CD4-positive, alpha-beta T cell treated with Interleukin-6 at 100 ng/mL for 8 hours (primary cell): Measurements from ENCODE around the gene NHSL1.

Experiments
- DNase-seq: peaks from one replicate; pipeline ENCODE4 v3.0.0-alpha.2; 2020; ENCODE audit warnings: mixed read lengths, low spot score

Gene NHSL1

DNA sequence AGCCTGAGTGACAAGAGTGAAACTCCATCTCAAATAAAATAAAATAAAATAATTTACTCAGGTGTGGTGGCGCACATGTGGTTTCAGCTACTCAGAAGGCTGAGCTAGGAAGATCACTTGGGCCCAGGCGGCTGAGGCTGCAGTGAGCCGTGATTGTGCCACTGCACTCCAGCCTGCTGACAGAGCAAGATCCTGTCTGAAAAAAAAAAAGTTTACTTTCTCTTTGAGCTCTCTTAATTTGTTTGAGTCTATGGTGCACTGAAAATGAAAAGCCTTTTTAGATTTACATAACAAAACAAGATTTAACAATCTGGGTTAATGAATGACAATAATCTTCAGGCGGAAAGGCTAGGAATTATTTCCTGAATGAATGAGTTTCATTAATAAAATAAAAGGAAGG, 23.3 kb upstream of the NHSL1 start:
- no peak for DNase-seq

DNA sequence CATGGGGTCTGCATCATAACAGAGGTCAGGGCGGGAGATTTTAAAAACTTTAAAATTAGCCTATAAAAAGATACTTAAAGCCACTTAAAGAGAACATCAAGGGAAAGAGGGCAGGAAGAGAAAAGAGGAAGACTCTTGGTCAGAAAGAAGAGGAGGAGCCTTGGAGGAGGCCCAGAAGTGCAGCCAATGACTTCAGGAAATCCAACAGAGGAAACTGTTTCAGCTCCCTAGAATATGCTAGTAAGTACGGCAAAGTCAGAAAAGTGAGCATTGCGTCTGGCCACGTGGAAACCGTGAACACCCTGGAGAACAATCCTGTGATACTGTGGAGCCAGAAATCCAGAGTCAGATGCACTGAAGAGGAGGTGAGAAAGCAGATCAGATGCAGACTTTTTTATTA, 22.5 kb upstream of the NHSL1 start:
- no peak for DNase-seq

DNA sequence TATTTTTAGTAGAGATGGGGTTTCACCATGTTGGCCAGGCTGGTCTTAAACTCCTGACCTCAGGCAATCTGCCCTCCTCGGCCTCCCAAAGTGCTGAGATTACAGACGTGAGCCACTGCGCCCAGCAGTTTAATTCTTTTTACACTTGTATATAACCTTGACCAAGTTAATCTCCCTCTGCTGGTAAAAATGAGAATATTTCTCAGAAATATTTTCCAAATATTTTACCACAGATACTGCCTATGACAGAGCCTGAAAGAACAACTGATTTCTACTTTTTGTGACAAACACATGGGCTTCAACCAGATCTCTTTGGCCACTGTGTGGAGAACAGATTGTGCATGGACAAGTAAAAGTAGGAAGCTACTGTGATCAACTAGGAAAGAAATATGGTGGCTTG, 21.2 kb upstream of the NHSL1 start:
- DNase-seq: no peak

DNA sequence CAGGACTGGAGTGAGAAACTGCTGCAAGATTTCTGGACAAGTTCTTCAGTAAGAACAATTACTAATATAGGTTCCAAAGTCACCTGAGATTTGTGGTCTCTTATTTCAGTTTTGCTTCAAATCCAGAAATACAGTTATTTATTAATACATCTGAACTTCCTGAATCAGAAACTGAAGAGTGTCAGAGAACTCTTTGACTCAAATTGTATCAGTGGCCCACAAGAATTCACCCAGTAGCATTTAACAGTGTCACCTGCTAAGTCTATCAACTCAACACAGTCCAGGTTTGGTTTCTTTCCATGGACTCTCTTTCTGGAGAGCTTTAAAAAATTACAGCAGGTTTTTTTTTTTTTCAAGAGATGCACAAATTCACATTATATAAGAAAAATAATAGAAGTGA, 18.8 kb upstream of the NHSL1 start:
- DNase-seq: no peak

DNA sequence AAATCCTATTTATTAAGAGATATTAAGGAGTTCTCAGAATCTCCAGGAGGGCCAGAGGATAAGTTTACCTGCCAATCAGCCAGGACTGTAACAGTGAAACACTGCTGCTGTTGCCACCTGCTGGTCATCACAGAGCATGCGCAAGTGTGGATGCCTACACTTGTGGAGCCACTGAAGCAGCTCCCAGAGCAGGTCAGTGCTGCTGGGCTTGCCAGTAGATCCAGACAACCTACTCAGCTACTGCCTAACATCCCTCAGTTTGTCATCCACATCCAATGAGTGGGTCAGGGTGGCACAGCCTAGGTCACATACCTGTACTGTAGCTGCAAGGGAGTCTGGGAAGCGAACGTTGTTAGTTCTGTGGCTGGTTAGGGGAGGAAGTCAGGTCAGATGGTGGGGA, 18.3 kb upstream of the NHSL1 start:
- peak; percentile 64 for DNase-seq

DNA sequence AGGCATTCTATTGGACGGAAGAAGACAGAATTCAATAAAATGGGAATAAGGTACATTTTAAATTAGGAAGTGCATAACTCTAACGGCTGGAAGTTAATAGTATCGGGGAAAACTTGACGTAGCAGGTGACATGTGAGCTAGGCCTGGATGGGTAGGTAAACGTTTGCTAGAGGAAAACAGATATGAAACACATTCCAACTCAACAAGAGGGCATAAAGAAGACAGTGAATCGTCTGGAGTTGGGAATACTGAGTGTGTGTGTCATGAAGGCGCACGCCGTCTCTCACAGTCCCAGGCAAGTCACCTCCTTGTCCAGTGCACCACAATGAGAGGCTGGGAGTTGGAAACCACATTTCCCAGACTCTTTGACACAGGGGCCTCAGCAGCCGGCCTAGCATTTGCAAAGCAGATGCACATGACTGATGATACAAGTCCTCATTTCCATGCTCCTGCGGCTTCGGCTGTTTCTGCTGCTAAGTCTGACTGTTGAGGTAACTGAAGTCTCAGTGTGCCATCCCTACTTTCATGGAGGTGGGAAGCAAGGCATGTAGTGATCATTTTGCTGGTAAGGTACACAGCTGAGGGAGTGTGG, 16.5 kb upstream of the NHSL1 start:
- no peak for DNase-seq

DNA sequence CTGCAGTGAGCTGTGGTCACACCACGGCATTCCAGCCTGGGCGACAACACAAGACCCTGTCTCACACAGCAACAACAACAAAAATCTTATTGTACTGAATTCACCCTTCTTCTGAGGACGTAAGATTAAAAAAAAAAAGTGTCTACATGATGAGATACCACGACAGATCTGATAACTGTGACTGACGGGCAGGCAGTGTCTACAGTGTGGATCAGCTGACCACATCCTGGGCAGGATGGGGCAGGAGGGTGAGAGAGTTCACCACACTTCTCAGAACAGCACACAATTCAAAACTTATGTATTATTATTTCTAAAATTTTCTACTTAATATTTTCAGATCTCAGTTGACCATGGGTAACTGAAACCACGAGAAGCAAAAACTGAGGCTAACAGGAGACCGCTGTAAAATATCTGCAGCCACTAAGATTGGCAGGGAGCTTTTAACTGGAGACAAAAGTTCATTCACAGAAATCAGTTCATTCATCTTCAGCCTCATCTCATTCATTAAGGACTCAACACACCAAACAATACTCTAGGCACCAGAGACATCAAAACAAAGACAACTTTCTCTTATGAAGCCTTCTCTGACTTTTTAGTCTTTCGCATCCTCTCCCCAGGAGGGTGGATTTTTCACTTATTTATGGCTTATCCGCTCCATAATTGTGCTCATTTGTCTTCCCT, 15.7 kb upstream of the NHSL1 start:
- peak; percentile 25 for DNase-seq

DNA sequence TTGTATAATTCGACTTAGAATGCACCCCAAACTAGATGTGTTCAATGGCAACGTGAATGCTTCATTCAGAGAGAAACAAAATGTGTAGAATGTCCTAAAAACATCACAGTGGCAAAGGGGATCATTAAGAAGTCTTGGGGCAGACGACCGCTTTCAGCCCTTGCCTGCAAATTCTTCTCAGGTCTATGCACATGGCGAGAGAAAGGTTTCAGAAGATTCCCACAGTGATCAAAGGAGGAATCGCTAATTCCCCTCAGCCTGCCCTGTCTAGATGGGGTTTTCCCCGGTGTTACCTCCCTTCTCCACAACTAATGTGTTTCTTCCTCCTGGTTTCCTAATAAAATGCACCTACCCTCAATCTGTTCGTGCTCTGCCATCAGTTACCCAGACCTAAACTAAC, 13.3 kb upstream of the NHSL1 start:
- no peak for DNase-seq

DNA sequence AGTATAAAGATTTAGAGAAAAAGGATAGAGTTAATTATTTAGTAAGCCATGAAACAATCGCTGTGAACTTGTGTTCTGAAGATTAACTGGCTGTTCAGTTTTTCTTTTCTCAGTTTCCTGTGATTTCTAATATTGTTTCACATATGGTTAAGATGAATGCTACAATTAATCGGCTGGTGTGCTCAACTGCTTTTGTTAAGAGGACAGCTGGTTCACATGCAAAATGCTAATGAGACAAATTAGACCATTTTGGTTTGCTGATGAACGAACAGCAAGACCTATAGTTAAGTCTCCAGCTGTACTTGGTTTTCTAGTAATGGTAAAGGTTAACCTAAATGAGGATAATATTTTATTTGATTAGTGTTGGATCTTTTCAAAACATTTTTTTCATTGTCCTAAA, 10.8 kb upstream of the NHSL1 start:
- no peak for DNase-seq

DNA sequence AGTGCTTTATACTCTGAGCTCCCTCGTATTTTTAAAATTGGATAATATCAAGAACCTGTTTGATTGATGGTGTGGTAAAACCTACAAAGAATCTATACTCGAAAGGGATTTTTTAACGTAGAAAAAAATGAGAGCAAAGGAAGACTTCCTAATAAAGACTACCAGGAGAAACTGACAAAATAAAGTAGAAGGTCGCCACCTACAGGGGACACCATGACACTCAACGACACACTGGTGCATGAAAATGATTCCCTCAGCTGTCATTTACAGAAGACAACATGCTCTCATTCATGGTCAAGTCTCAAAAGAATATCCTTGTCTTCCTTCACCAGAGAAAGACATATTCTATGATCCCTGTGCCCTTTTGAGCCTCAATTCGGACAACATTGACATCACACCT, 10.1 kb upstream of the NHSL1 start:
- DNase-seq: peak; percentile 59

DNA sequence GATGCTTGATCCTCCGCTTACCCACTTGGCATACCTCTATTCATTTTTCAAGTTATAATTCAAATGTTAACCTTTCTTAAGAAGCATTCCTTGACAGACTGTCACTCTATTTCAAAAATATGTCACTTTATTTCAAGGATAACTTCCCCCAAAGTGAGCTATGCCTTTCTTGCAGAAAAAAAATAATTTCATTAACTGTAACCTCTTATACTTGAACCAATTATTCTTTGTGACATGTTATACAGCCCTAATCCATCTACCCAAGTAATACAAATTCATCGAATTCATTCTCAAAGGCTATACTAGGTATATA, 9.3 kb upstream of the NHSL1 start:
- DNase-seq: no peak

DNA sequence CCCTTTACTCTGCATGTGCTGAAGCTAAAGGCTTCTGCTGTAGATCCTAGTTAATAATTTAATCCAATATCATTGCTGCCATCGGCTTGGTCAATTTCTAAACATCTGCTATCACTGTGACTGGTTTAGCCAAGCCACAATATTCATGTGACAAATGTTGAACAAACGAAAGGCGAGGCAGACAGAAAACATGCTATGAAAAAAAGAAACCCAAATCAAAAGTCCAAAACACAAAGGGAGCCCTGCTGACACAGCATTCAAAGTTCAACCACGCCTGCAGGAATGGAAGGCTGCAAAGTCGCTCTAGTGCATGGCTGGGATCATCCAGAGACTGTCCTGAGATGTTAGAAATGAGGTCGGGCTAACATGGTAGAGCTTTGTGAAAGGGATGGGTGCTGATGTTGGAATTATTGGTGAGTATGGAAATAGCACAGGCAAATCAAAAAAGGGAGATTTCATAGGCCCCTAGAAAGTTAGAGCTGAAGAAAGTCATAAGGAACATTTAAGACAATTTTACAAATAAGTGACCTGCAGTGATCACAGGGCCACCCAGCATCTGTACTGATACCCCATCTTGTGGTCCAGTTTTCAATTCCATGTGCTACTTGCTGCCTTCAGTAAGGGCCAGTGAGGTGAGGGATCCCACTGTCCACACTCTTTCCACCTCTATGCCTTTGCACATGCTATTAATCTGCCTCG, 8.8 kb upstream of the NHSL1 start:
- DNase-seq: no peak

DNA sequence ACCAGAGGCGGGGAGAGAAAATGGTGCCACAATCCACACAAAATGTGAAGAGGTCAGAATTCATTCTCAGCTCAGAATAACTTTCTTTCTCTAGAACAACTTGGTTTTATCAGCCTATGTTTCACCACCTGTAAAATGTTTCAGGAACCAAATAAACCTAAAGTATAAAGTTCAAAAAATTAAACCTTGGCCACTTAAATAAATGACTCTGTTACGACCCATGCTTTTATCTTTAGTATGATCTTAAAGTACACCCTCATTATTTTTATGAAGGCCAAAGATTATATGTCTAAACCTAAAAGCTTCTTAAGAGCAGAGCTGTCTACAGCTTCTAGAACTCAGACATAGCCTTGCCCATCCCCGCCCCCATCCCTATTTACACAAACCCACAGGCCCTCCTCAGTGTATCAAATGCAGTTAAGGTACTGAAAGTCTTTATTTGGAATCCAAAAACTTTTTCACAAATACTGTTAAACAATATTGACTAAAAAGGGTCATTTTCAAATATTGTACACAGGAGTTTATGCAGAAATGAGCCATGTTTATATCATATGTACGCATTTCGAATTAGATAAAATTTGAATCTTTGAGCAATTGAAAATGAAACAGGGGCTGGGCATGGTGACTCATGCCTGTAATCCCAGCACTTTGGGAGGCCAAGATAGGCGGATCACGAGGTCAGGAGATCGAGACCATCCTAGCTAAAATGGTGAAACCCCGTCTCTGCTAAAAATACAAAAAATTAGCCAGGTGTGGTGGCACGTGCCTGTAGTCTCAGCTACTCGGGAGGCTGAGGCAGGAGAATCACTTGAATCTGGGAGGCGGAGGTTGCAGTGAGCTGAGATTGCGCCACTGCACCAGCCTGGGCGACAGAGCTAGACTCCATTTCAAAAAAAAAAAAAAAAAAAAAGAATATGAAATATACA, 5.7 kb upstream of the NHSL1 start:
- DNase-seq: no peak

DNA sequence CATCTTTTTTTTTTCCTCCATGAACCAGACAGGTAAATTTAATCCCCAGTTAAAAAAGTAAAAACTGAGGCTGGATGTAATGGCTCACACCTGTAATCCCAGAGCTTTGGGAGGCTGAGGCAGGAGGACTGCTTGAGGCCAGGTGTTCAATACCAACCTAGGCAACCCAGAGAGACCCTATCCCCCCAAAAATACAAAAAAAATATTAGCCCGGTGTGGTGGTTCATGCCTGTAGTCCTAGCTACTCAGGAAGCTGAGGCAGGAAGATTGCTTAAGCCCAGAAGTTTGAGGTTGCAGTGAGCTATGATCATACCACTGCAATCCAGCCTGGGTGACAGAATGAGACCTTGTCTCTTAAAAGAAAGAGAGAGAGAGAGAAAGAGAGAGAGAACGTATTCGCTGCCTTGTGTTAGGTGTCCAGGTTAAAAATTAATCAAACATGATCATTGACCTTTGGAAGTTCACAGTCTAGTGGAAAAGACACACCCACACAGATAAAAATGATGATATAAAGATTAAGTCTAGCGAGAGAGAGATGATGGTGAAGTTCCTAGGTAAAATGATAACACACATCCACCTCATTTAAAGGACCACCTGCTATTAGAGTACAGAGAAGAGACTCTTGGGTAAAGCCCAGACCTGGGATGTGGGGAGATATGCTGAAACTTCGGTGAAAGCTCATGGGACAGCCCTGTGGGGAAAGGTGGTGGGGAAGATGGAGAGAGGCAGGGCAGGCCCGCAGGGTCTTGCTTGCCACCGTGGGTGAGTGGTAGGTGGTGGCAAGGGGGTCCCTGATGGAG, 4.8 kb upstream of the NHSL1 start:
- DNase-seq: no peak

DNA sequence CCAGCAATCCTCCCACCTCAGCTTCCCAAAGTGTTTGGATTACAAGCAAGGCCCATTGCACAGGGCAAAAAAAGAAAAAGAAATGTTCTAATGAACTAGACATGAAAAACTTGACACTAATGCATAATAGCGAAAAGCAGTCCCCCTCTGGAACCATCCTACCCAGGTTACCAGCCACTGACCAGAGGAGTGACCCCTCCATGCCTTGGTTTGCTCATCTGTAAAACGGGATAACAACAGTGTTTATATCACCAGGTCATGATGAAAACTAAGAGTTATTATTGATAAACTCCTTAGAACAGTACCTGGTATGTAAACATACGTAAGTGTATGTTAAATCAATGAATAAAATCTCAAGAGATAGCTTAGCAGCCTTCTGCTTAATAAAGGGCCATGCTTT, 3.3 kb upstream of the NHSL1 start:
- no peak for DNase-seq

DNA sequence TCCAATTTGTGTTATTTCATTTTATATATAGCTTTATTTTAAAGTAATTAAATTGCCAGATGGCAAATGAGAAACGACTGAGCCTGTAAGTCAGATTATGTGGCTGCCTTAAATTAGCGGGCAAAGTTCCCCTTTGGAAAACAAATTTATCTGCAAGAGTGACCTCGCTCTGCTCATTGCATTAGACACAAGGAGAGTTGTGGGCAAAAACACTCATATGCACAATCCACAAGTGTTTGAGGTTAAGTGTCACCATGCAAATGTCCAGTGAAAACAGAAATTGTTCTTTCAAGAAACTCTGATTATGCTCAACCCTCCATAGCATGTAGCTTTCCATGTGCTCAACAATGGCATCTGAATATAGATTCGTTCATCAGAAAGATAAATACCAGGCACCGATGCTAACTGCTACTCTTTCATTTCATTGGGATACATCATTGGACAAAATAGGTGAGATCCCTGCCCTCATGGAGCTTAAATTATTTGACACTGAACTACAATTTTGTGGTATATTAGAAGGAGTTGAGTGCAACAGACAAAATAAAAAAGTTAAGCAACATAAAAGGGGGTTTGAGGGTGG, 1.7 kb upstream of the NHSL1 start:
- DNase-seq: no peak

DNA sequence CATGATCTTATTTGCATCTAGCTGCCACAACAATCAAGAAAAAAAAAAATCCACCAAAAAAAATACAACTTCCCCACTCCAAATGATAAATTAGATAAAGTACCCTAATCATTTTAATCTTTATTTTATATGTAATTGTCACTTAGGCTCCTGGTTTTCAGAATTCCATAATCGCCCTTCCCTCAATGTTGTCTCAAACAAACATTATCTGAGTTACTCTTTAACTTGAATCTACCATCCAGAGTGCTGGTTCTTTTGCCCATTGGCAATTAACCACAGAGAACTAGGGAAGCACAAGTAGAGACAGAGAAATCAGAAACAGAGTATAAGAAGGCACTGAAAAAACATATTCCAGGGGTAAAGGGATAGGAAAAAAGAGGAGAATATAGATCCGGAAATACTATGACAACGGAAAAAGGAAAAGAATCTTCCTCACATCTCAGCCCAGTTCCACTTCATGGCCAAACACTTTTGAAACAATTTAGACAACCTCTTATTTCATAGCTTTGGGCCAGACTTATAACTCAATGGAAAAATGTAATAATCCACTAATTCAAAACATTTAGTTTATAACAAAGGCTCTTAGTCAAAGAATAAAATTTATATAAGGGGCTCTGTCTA, 861 bp upstream of the NHSL1 start:
- no peak for DNase-seq

DNA sequence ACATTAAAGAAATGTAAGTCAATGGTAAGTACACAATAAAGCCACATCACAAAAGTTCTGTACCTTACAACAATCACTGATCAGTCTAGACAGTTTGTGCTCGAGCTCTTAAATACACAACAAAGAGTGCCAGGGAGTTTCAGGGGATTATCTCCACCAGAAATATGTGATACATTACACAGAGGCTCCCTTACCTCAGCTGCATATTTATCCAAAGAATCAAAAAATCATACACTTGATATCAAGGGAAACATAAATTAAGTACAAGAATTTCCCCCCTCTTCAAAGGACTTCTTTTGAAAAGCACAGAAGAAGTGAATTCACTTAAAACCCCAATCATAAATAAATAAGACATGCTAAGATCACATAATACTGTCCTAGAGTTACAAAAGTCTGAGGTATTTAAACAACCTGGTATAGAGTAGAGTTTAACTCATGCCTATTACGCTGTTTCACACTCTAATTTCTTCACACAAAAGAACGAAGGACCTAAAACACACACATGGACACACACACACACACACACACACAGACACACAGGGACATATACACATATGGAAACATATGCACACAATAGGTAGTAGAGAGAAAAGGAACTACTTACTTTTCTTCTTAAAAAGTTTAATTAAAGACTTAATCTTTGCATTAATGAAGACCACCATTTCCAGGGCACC, 528 bp downstream of the NHSL1 start:
- DNase-seq: no peak

DNA sequence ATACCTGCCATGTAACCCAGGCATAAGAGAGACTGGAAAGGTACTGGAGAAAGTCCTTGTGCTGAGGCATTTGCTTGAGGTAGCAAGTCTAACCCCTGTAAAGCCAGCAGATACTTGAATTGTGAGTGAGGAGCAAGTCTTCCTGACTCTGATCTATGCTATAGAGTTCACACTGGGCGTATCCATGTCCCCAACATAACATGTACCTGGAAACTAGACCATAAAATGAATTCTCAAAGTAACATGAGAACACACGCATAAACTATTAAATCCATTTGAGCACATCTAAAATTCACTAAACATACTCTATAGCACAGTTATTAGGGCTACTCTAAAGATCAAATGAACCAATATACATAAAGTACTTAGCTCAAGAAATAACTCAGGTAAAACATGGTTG, 2.0 kb downstream of the NHSL1 start:
- DNase-seq: no peak

DNA sequence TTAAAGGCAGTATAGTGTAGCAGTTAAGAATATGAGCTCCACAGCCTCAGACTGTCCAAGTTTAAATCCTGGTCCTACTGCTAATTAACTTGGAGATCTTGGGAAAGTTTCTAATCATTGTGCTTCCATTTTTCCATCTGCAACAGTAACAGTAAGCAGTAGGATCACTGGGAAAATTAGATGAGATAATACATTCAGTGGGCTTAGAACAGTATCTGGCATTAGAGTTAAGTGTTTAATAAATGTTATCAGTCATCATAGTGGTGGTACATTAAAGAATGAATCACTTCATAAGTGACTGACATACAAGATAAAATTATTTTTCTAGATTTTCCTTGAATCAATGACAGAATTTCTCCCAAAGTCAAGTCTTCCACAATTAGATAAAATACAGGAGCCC, 5.0 kb downstream of the NHSL1 start:
- DNase-seq: no peak

DNA sequence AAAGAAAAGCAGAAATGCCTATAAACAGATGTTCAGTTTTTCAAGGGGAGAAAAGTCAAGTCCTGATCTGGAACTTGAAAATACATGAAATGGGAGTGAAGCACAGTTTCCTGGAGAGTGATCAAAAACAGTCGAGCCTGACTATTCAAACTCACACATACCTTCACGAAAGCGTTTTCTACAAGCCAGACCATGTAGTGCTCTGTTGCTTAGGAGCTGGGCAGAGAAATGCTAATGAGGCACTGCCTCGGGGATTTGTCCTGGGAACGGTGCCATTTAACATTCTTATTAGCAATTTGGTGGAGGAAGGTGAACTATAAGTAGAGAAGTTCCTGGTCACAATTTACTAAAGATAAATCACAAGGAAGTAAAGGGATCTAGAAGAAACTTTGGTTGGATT, 5.9 kb downstream of the NHSL1 start:
- no peak for DNase-seq
